ENCODE data around the gene SLC6A6. TPM values are rescaled to one million over a fixed set of nuclear protein-coding genes. Genes with fewer than 3 reads are reported as not detected.

SLC6A6 gene
- total and polyA plus RNA-seq, 10 of the 15 experiments (the other 5 are each of a cell fraction or from before 2014, with no cell fraction given) = 5.6 to 47.0 (median 20.2) TPM

DNA sequence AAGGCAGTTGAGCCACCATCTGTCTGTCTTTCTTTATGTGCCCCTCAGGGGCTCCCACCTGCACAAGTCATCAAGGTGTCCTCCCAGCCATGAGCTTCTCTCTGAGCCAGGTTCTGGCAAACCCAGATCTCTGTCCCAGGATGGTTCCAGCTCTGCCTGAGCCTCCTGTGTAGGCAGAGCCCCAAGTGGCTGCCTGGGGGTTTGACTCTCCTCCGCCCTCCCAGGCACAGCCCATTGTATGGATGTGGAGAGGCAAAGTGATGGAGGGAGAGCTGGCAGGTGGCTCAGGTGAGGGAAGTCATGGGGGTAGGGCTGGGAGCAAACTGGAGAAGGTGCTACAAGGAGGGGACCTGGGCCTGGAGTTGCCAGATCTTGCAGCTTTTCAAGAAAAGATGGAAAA is 80.9 kb downstream of the SLC6A6 start (continued):
- TF ChIP-seq, protein P1, sequence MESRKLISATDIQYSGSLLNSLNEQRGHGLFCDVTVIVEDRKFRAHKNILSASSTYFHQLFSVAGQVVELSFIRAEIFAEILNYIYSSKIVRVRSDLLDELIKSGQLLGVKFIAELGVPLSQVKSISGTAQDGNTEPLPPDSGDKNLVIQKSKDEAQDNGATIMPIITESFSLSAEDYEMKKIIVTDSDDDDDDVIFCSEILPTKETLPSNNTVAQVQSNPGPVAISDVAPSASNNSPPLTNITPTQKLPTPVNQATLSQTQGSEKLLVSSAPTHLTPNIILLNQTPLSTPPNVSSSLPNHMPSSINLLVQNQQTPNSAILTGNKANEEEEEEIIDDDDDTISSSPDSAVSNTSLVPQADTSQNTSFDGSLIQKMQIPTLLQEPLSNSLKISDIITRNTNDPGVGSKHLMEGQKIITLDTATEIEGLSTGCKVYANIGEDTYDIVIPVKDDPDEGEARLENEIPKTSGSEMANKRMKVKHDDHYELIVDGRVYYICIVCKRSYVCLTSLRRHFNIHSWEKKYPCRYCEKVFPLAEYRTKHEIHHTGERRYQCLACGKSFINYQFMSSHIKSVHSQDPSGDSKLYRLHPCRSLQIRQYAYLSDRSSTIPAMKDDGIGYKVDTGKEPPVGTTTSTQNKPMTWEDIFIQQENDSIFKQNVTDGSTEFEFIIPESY (IDR thresholded peaks at IDR 0.05) = no peak
- TF ChIP-seq ZZZ3 (IDR thresholded peaks at IDR 0.05; ENCODE audit: control insufficient read depth, insufficient read length, low read depth) = no peak

DNA sequence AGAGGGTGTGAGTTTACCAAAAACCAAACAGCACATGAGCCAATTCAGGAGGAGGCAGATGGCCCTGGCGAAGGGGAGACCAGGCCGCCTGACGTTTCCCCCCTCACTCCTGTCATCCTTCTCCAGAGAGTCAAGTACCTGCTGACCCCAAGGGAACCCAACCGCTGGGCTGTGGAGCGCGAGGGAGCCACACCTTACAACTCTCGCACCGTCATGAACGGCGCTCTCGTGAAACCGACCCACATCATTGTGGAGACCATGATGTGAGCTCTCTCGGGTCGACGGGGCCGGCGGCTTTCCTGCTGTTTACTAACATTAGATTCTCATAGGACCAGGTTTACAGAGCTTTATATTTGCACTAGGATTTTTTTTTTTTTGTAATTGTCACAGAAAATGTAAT is 82.3 kb downstream of the SLC6A6 start:
- no peak overlapping the region for H3K27ac ChIP-seq (ENCODE audit: control insufficient read depth, insufficient read depth)
- H3K27me3 ChIP-seq (replicated peaks in 1 of 2; ENCODE audit: control insufficient read depth in 2 of 2, insufficient read depth in 2 of 2, low read length in 1 of 2) = no peaks in the 10 kb centered on the region
- H3K4me3 ChIP-seq = no peak overlapping the region
- SMC1A ChIA-PET (ENCODE audit: uncharacterized antibody, unreplicated experiment) = no interaction called here
- H3K9ac ChIP-seq (ENCODE audit: control insufficient read depth, insufficient read depth, low read length) = no peak overlapping the region
- TF ChIP-seq BACH1 (IDR thresholded peaks at IDR 0.05; ENCODE audit: borderline replicate concordance) (no peak), RAD51 (IDR thresholded peaks at IDR 0.05) (no peak), ATF7 (IDR thresholded peaks at IDR 0.05; ENCODE audit: low read depth) (no peak), ZNF207 (IDR thresholded peaks at IDR 0.05; ENCODE audit: borderline replicate concordance) (no peak), TAF1 (IDR thresholded peaks at IDR 0.05; ENCODE audit: borderline replicate concordance, low read depth, low read length) (no peak), EZH2 (IDR thresholded peaks at IDR 0.05; ENCODE audit: borderline replicate concordance, control insufficient read depth, low read depth, low read length) (no peak), RB1 (IDR thresholded peaks at IDR 0.05; ENCODE audit: borderline replicate concordance) (no peak), NFIC (IDR thresholded peaks at IDR 0.05; ENCODE audit: low read depth, low read length) (no peak)
- TF ChIP-seq, protein P2, sequence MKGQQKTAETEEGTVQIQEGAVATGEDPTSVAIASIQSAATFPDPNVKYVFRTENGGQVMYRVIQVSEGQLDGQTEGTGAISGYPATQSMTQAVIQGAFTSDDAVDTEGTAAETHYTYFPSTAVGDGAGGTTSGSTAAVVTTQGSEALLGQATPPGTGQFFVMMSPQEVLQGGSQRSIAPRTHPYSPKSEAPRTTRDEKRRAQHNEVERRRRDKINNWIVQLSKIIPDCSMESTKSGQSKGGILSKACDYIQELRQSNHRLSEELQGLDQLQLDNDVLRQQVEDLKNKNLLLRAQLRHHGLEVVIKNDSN (IDR thresholded peaks at IDR 0.05; ENCODE audit: borderline replicate concordance, extremely low read length, insufficient read depth, low read depth, low read length) = no peak
- TF ChIP-seq, protein P3, sequence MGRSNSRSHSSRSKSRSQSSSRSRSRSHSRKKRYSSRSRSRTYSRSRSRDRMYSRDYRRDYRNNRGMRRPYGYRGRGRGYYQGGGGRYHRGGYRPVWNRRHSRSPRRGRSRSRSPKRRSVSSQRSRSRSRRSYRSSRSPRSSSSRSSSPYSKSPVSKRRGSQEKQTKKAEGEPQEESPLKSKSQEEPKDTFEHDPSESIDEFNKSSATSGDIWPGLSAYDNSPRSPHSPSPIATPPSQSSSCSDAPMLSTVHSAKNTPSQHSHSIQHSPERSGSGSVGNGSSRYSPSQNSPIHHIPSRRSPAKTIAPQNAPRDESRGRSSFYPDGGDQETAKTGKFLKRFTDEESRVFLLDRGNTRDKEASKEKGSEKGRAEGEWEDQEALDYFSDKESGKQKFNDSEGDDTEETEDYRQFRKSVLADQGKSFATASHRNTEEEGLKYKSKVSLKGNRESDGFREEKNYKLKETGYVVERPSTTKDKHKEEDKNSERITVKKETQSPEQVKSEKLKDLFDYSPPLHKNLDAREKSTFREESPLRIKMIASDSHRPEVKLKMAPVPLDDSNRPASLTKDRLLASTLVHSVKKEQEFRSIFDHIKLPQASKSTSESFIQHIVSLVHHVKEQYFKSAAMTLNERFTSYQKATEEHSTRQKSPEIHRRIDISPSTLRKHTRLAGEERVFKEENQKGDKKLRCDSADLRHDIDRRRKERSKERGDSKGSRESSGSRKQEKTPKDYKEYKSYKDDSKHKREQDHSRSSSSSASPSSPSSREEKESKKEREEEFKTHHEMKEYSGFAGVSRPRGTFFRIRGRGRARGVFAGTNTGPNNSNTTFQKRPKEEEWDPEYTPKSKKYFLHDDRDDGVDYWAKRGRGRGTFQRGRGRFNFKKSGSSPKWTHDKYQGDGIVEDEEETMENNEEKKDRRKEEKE (IDR thresholded peaks at IDR 0.05) = no peak
- no peak for ATAC-seq
- POLR2A ChIA-PET = interaction anchor here (0.6 kb wide), 1 partner anchor 249 kb away, joined by 3 read pairs; no protein-coding TSS in a partner anchor
- no peaks in the 10 kb centered on the region for H3K79me2 ChIP-seq (ENCODE audit: control insufficient read depth, insufficient read depth, low read length)
- peaks cover 2 to 14% of the 10 kb centered on the region in 2 experiments for H3K36me3 ChIP-seq (ENCODE audit: control insufficient read depth in 2 of 2, insufficient read depth in 2 of 2, low read length in 1 of 2)
- H2AFZ ChIP-seq (ENCODE audit: control insufficient read depth, low read depth, low read length) = no peak overlapping the region
- no peak for DNase-seq (ENCODE audit: low read depth, low spot score)
- FAIRE-seq = no peak
- no peaks in the 10 kb centered on the region for H3K9me3 ChIP-seq (replicated peaks; ENCODE audit: control insufficient read depth, insufficient read depth, low read length)
- CTCF ChIA-PET = no interaction called here
- BruUV-seq (replicated peaks) = no TSS peak
- H3K4me2 ChIP-seq (ENCODE audit: control insufficient read depth, insufficient read depth) = no peak overlapping the region
- RAD21 ChIA-PET (ENCODE audit: unreplicated experiment) = no interaction called here
- intact Hi-C loops (cut with micrococcal nuclease; ENCODE audit: unreplicated experiment) (no loop called here), in situ Hi-C loops (cut with MboI) (no loop called here)
- no peaks in the 10 kb centered on the region for H4K20me1 ChIP-seq (ENCODE audit: control insufficient read depth, insufficient read depth)
- WGBS (ENCODE audit: insufficient coverage, insufficient replicate concordance, low lambda C conversion rate, missing lambda C conversion rate) = 90% methylated on average over 17 of the region's 17 CpGs
- peaks cover 10% of the 10 kb centered on the region for H3K4me1 ChIP-seq (ENCODE audit: control insufficient read depth, insufficient read depth, low read length)

Data from GM12878 (cell line).